WTC11 (cell line): ENCODE data around the gene MEX3B.

Experiments
- CBFB ChIP-seq: sonication (generic); formaldehyde crosslinking; IDR thresholded peaks from 2 replicates; pipeline ENCODE4 v1.8.1; 2022; ENCODE audit warnings: mild to moderate bottlenecking, low read depth, missing genetic modification reagents
- GTF2I ChIP-seq: fragments of 250-450 bp; sonication (Bioruptor Pico); conservative IDR thresholded peaks from 2 replicates; pipeline ENCODE4 v1.4.0; 2021; ENCODE audit warnings: mild to moderate bottlenecking
- TEAD1 ChIP-seq: sonication (generic); formaldehyde crosslinking; IDR thresholded peaks from 2 replicates; pipeline ENCODE4 v1.8.0; 2022; ENCODE audit warnings: mild to moderate bottlenecking, missing genetic modification reagents
- ZNF121 ChIP-seq: sonication (generic); formaldehyde crosslinking; IDR thresholded peaks from 2 replicates; pipeline ENCODE4 v1.8.0; 2023; ENCODE audit warnings: missing genetic modification reagents
- TF ChIP-seq, protein P1 (sequence below): sonication (generic); formaldehyde crosslinking; IDR thresholded peaks from 2 replicates; pipeline ENCODE4 v1.8.1; 2022; ENCODE audit warnings: mild to moderate bottlenecking, moderate library complexity, missing genetic modification reagents
- TF ChIP-seq, protein P2 (sequence below): fragments of 200-600 bp; IDR thresholded peaks from 2 replicates; pipeline ENCODE4 v1.8.0; 2022; ENCODE audit warnings: antibody characterized with exemption
- TF ChIP-seq, protein P3 (sequence below): sonication (generic); formaldehyde crosslinking; IDR thresholded peaks from 2 replicates; pipeline ENCODE4 v1.8.1; 2023; ENCODE audit warnings: mild to moderate bottlenecking, moderate library complexity, missing genetic modification reagents
- TF ChIP-seq, protein P4 (sequence below): fragments of 250-450 bp; sonication (Bioruptor Pico); IDR thresholded peaks from 2 replicates; pipeline ENCODE4 v1.9.0; 2021; ENCODE audit warnings: mild to moderate bottlenecking
- TF ChIP-seq, protein P5 (sequence below): sonication (generic); formaldehyde crosslinking; IDR thresholded peaks from 2 replicates; pipeline ENCODE4 v1.8.0; 2022; ENCODE audit warnings: mild to moderate bottlenecking, missing genetic modification reagents

DNA sequence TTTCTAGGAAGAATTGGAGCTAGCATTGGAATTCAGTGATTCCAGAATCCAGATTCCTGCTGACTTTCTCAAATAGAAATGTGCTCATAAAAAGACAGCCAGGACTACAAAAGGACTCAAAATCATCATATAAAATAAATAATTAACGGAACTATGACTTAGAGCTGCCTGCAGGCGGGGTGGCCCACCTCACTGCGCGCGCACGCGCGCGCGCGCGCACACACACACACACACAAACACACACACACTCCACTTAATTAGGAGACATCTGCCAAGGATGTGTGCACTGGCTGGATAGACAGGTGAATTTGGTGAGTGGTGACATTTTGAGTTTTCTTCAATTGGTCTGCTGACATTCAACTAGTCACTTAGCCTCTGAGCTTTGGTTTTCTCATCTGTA lies 6.9 kb upstream of the MEX3B start:
- TF ChIP-seq, protein P1, sequence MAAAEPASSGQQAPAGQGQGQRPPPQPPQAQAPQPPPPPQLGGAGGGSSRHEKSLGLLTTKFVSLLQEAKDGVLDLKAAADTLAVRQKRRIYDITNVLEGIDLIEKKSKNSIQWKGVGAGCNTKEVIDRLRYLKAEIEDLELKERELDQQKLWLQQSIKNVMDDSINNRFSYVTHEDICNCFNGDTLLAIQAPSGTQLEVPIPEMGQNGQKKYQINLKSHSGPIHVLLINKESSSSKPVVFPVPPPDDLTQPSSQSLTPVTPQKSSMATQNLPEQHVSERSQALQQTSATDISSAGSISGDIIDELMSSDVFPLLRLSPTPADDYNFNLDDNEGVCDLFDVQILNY: no peak
- TF ChIP-seq CBFB: no peak
- TF ChIP-seq, protein P2, sequence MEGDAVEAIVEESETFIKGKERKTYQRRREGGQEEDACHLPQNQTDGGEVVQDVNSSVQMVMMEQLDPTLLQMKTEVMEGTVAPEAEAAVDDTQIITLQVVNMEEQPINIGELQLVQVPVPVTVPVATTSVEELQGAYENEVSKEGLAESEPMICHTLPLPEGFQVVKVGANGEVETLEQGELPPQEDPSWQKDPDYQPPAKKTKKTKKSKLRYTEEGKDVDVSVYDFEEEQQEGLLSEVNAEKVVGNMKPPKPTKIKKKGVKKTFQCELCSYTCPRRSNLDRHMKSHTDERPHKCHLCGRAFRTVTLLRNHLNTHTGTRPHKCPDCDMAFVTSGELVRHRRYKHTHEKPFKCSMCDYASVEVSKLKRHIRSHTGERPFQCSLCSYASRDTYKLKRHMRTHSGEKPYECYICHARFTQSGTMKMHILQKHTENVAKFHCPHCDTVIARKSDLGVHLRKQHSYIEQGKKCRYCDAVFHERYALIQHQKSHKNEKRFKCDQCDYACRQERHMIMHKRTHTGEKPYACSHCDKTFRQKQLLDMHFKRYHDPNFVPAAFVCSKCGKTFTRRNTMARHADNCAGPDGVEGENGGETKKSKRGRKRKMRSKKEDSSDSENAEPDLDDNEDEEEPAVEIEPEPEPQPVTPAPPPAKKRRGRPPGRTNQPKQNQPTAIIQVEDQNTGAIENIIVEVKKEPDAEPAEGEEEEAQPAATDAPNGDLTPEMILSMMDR: no peak
- no peak for TF ChIP-seq ZNF121 (CRISPR knock-in tag)
- TF ChIP-seq, protein P3, sequence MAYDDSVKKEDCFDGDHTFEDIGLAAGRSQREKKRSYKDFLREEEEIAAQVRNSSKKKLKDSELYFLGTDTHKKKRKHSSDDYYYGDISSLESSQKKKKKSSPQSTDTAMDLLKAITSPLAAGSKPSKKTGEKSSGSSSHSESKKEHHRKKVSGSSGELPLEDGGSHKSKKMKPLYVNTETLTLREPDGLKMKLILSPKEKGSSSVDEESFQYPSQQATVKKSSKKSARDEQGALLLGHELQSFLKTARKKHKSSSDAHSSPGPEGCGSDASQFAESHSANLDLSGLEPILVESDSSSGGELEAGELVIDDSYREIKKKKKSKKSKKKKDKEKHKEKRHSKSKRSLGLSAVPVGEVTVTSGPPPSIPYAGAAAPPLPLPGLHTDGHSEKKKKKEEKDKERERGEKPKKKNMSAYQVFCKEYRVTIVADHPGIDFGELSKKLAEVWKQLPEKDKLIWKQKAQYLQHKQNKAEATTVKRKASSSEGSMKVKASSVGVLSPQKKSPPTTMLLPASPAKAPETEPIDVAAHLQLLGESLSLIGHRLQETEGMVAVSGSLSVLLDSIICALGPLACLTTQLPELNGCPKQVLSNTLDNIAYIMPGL (CRISPR knock-in tag): no peak
- TF ChIP-seq TEAD1 (CRISPR knock-in tag): no peak
- TF ChIP-seq, protein P4, sequence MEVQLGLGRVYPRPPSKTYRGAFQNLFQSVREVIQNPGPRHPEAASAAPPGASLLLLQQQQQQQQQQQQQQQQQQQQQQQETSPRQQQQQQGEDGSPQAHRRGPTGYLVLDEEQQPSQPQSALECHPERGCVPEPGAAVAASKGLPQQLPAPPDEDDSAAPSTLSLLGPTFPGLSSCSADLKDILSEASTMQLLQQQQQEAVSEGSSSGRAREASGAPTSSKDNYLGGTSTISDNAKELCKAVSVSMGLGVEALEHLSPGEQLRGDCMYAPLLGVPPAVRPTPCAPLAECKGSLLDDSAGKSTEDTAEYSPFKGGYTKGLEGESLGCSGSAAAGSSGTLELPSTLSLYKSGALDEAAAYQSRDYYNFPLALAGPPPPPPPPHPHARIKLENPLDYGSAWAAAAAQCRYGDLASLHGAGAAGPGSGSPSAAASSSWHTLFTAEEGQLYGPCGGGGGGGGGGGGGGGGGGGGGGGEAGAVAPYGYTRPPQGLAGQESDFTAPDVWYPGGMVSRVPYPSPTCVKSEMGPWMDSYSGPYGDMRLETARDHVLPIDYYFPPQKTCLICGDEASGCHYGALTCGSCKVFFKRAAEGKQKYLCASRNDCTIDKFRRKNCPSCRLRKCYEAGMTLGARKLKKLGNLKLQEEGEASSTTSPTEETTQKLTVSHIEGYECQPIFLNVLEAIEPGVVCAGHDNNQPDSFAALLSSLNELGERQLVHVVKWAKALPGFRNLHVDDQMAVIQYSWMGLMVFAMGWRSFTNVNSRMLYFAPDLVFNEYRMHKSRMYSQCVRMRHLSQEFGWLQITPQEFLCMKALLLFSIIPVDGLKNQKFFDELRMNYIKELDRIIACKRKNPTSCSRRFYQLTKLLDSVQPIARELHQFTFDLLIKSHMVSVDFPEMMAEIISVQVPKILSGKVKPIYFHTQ (CRISPR knock-in tag): no peak
- TF ChIP-seq, protein P5, sequence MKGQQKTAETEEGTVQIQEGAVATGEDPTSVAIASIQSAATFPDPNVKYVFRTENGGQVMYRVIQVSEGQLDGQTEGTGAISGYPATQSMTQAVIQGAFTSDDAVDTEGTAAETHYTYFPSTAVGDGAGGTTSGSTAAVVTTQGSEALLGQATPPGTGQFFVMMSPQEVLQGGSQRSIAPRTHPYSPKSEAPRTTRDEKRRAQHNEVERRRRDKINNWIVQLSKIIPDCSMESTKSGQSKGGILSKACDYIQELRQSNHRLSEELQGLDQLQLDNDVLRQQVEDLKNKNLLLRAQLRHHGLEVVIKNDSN (CRISPR knock-in tag): no peak
- TF ChIP-seq GTF2I: no peak
